Astrocyte of the cerebellum (primary cell): ENCODE measurements around the gene DHFR.

ENCODE experiments used
- DNase-seq: peaks from one replicate; pipeline ENCODE4 v3.0.0-alpha.2; 2011; ENCODE audit warnings: low read depth
- H3K4me3 ChIP-seq: 2 replicates; pipeline ENCODE4 v1.5.1; 2011; ENCODE audit warnings: mild to moderate bottlenecking, low read depth, low read length, moderate library complexity
- CTCF ChIP-seq: IDR thresholded peaks from 2 replicates; pipeline ENCODE4 v1.5.1; 2012; ENCODE audit warnings: low read length, low read depth, moderate library complexity, mild to moderate bottlenecking; ENCODE audit errors: missing control alignments
- in situ Hi-C: cut with HindIII; loops from 2 replicates; pipeline ENCODE4 v1.10.0; 2017; ENCODE audit warnings: low sequenced_read_pairs

The DHFR gene

GRCh38 chr5:80697100-80697499, 42.3 kb upstream of the DHFR start:
- in situ Hi-C loops = no loop called here
- no peak for DNase-seq

GRCh38 chr5:80696450-80696849, 41.7 kb upstream of the DHFR start:
- H3K4me3 ChIP-seq = no peak overlapping the region
- in situ Hi-C loops = no loop called here
- no peak for TF ChIP-seq CTCF
- no peak for DNase-seq

More at GRCh38 chr5:80697100-80697499, 42.3 kb upstream of the DHFR start:
- TF ChIP-seq CTCF = no peak
- H3K4me3 ChIP-seq = no peak overlapping the region

GRCh38 chr5:80695666-80696065, 40.9 kb upstream of the DHFR start:
- no peak overlapping the region for H3K4me3 ChIP-seq
- DNase-seq = no peak
- TF ChIP-seq CTCF = no peak
- in situ Hi-C loops = no loop called here

- H3K4me3 ChIP-seq = no peak overlapping the region
- no peak for TF ChIP-seq CTCF
- DNase-seq = no peak
- in situ Hi-C loops = no loop called here
Observed at GRCh38 chr5:80689627-80690026, 34.8 kb upstream of the DHFR start.

- no peak for DNase-seq
- TF ChIP-seq CTCF = no peak
- no peak overlapping the region for H3K4me3 ChIP-seq
- in situ Hi-C loops = no loop called here
Observed at GRCh38 chr5:80688648-80689420, 34.1 kb upstream of the DHFR start.

GRCh38 chr5:80686757-80687156, 32.0 kb upstream of the DHFR start:
- in situ Hi-C loops = no loop called here
- peak; percentile 12 for DNase-seq
- TF ChIP-seq CTCF = no peak
- H3K4me3 ChIP-seq = no peak overlapping the region
